ENCODE data around the gene POU5F1. TPM values are rescaled to one million over a fixed set of nuclear protein-coding genes. Genes with fewer than 3 reads are reported as not detected.

POU5F1 gene
- total and polyA plus RNA-seq, 2 of the 4 experiments (the other 2 are of a cell fraction): not detected

DNA sequence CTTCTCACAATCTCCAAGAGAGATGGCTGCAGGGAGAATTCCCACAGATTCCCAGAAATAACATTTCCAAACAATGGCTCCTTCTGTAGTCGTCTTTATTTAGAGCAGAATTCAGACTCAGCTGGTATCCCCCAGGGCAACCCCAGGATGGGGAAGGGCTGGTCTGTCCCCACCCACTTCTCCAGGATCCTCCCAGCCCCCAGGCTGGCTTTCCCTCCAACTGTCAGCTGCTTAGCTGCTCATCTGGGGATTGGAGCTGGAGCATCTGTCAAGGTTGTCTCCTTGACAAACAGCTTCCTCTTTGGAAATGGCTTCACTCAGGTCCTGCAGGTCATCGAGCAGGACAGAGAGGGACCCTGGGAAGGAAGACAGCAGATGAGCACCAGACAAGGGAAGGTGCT lies 28.1 kb downstream of the POU5F1 start:
- ATAC-seq (ENCODE audit: low read depth) (no peak), DNase-seq (no peak)
- no TSS peak for BruUV-seq (replicated peaks)
- Histone ChIP-seq H2BK120ac (ENCODE audit: low read depth, low read length) (0 out of 2 replicates have a peak overlapping the region, but pooled peaks have one; percentile 22), H4K8ac (ENCODE audit: low read depth in 2 of 2, low read length in 2 of 2) (no peak overlapping the region), H3K9me1 (ENCODE audit: insufficient read depth, low read length) (peaks cover 15% of the 10 kb centered on the region), H4K5ac (ENCODE audit: low read depth, low read length) (no peak overlapping the region), H3K23ac (ENCODE audit: low read depth, low read length) (0 out of 2 replicates have a peak overlapping the region, but pooled peaks have one; percentile 24), H2AK5ac (ENCODE audit: low read depth, low read length) (peak overlapping the region; percentile 13; the same call in 1 of the 2 replicates), H3K79me1 (ENCODE audit: low read depth in 1 of 2, low read length in 2 of 2) (no peaks in the 10 kb centered on the region), H3K27ac (ENCODE audit: insufficient read depth, low read length) (no peak overlapping the region), H2AFZ (replicated peaks; ENCODE audit: low read length, poor library complexity) (no peak overlapping the region), H2BK15ac (ENCODE audit: low read depth, low read length) (no peak overlapping the region), H2BK20ac (ENCODE audit: low read depth, low read length) (no peak overlapping the region; the same call in 1 of the 2 replicates), H3K4ac (ENCODE audit: low read depth, low read length) (no peak overlapping the region), H3K18ac (ENCODE audit: low read depth, low read length) (no peak overlapping the region), H3K56ac (ENCODE audit: extremely low read depth, insufficient read depth, low read length) (no peak overlapping the region), H4K20me1 (ENCODE audit: insufficient read depth, low read length) (no peaks in the 10 kb centered on the region; the same call in 1 of the 2 replicates), H4K91ac (ENCODE audit: insufficient read depth, low read depth, low read length) (no peak overlapping the region), H2AK9ac (replicated peaks; ENCODE audit: low read depth, low read length, poor library complexity) (peak overlapping the region; percentile 61), H3K4me2 (ENCODE audit: low read depth, low read length) (no peak overlapping the region), H3K36me3 (ENCODE audit: control insufficient read depth, insufficient read depth, low read length) (peaks cover 18% of the 10 kb centered on the region), H3K14ac (replicated peaks; ENCODE audit: low read depth, low read length) (no peak overlapping the region), H2BK5ac (ENCODE audit: low read depth, low read length, poor library complexity, severe bottlenecking) (no peak overlapping the region), H3K27me3 (ENCODE audit: control insufficient read depth, insufficient read depth, low read length) (no peaks in the 10 kb centered on the region), H3K4me1 (ENCODE audit: control insufficient read depth, insufficient read depth, low read length) (peaks cover 13% of the 10 kb centered on the region), H3K4me3 (ENCODE audit: insufficient read depth, low read depth, low read length) (no peak overlapping the region), H3K9ac (ENCODE audit: low read depth, low read length) (no peak overlapping the region), H3K9me3 (ENCODE audit: control insufficient read depth, insufficient read depth, low read length) (no peaks in the 10 kb centered on the region)
- in situ Hi-C loops (cut with MboI; ENCODE audit: low sequenced_read_pairs) (no loop called here), dilution Hi-C loops (cut with HindIII; ENCODE audit: low sequenced_read_pairs, unreplicated experiment) (no loop called here), intact Hi-C loops (cut with micrococcal nuclease) (no loop called here)
- ChIA-PET CTCF (interaction anchor here (0.9 kb wide), 1 partner anchor 224 kb away, joined by 3 read pairs; no protein-coding TSS in a partner anchor), POLR2A (ENCODE audit: unreplicated experiment) (no interaction called here)
- TF ChIP-seq USF2 (IDR thresholded peaks at IDR 0.05; ENCODE audit: low read depth, low read length): no peak
- no peak for TF ChIP-seq CEBPB (IDR thresholded peaks at IDR 0.05; ENCODE audit: low read depth, low read length)
- no peak for TF ChIP-seq CHD1 (IDR thresholded peaks at IDR 0.05; ENCODE audit: low read depth, low read length)
- no CpG with 5 or more reads among the region's 2 CpGs for WGBS, 2 experiments (ENCODE audit: extremely low coverage in 2 of 2, insufficient read length in 1 of 2)
